GM12878 (cell line): ENCODE data around the gene NIFK. TPM values are rescaled to one million over a fixed set of nuclear protein-coding genes. Genes with fewer than 3 reads are reported as not detected.

Experiments
- ATAC-seq: fragments of 200-7000 bp; cut with Tn5 transposase; 3 replicates; pipeline ENCODE4 v1.9.1; 2020; ENCODE audit warnings: mild to moderate bottlenecking, moderate library complexity
- BruUV-seq: library from RNA; stranded (reverse); fragments of 400-500 nt; replicated peaks from 2 replicates; lab custom pipeline; 2021; lab: Mats Ljungman, UMichigan
- CTCF ChIA-PET: fragments of 300-600 bp; sonication (Branson Sonifier 250); formaldehyde crosslinking; extraction: SDS; loops from one replicate; lab custom pipeline; 2021; ENCODE audit warnings: inconsistent platforms; lab: Yijun Ruan, JAX
- POLR2A ChIA-PET: fragments of 350-600 bp; formaldehyde crosslinking; extraction: SDS; loops from one replicate; lab custom pipeline; 2021; ENCODE audit warnings: inconsistent platforms; lab: Charles Lee
- RAD21 ChIA-PET: fragments of 300-600 bp; sonication (Branson Sonifier 250); formaldehyde crosslinking; loops from one replicate; lab custom pipeline; 2023; ENCODE audit warnings: antibody characterized with exemption; ENCODE audit not compliant: unreplicated experiment; lab: Charles Lee
- SMC1A ChIA-PET: fragments of 300-600 bp; sonication (Branson Sonifier 250); formaldehyde crosslinking; loops from one replicate; lab custom pipeline; 2023; ENCODE audit not compliant: unreplicated experiment, uncharacterized antibody; lab: Charles Lee
- DNase-seq: peaks from one replicate; pipeline ENCODE4 v3.0.0-alpha.2; 2011; ENCODE audit warnings: low read depth, low spot score
- FAIRE-seq: peaks from 3 replicates; lab custom pipeline; 2011; peaks lifted over from hg19 to GRCh38; lab: Jason Lieb, UNC
- H2AFZ ChIP-seq: 2 replicates; pipeline ENCODE4 v1.6.0; 2011; ENCODE audit warnings: low read depth, low read length, control low read depth; ENCODE audit not compliant: control insufficient read depth
- H3K27ac ChIP-seq: 2 replicates; pipeline ENCODE4 v1.5.1; 2011; ENCODE audit warnings: control low read depth; ENCODE audit not compliant: control insufficient read depth, insufficient read depth
- H3K27me3 ChIP-seq, 2 experiments: replicated peaks in 1 of 2; 2 replicates each; pipeline versions ENCODE4 v1.6.0 to v1.6.1; 2011; ENCODE audit warnings: low read length in 1 of 2; ENCODE audit not compliant: control insufficient read depth in 2 of 2, insufficient read depth in 2 of 2
- H3K36me3 ChIP-seq, 2 experiments: 2 replicates each; pipeline ENCODE4 v1.5.1; 2011; ENCODE audit warnings: low read length in 1 of 2; ENCODE audit not compliant: control insufficient read depth in 2 of 2, insufficient read depth in 2 of 2
- H3K4me1 ChIP-seq: 2 replicates; pipeline ENCODE4 v1.6.1; 2011; ENCODE audit warnings: mild to moderate bottlenecking, low read length, moderate library complexity, mixed read lengths; ENCODE audit not compliant: control insufficient read depth, insufficient read depth
- H3K4me2 ChIP-seq: 2 replicates; pipeline ENCODE4 v1.6.0; 2011; ENCODE audit warnings: control low read depth; ENCODE audit not compliant: control insufficient read depth, insufficient read depth
- H3K4me3 ChIP-seq: fragments of 200-600 bp; sonication (generic); 2 replicates; pipeline ENCODE4 v1.5.1; 2016
- H3K79me2 ChIP-seq: 2 replicates; pipeline ENCODE4 v1.6.0; 2011; ENCODE audit warnings: low read length; ENCODE audit not compliant: control insufficient read depth, insufficient read depth
- H3K9ac ChIP-seq: 2 replicates; pipeline ENCODE4 v1.8.0; 2011; ENCODE audit warnings: low read length, control low read depth, mixed read lengths; ENCODE audit not compliant: control insufficient read depth, insufficient read depth
- H3K9me3 ChIP-seq: replicated peaks from 3 replicates; pipeline ENCODE4 v1.5.1; 2011; ENCODE audit warnings: mild to moderate bottlenecking, low read length; ENCODE audit not compliant: control insufficient read depth, insufficient read depth
- H4K20me1 ChIP-seq: 2 replicates; pipeline ENCODE4 v1.6.0; 2011; ENCODE audit not compliant: control insufficient read depth, insufficient read depth
- BCL11A ChIP-seq: IDR thresholded peaks from 2 replicates; pipeline ENCODE4 v1.6.1; 2011; ENCODE audit warnings: low read depth, low read length
- DPF2 ChIP-seq: fragments of 450-650 bp; IDR thresholded peaks from 2 replicates; pipeline ENCODE4 v1.6.1; 2017; ENCODE audit warnings: mild to moderate bottlenecking
- EZH2 ChIP-seq: IDR thresholded peaks from 2 replicates; pipeline ENCODE4 v1.6.1; 2012; ENCODE audit warnings: low read depth, mild to moderate bottlenecking, control low read depth, inconsistent platforms, low read length, borderline replicate concordance; ENCODE audit not compliant: control insufficient read depth
- HDAC2 ChIP-seq: fragments of 200-600 bp; sonication (generic); IDR thresholded peaks from 2 replicates; pipeline ENCODE4 v1.6.1; 2017
- HDGF ChIP-seq: fragments of 450-650 bp; IDR thresholded peaks from 2 replicates; pipeline ENCODE4 v1.6.1; 2016; ENCODE audit warnings: antibody characterized with exemption
- IRF4 ChIP-seq: IDR thresholded peaks from 2 replicates; pipeline ENCODE4 v1.6.1; 2011; ENCODE audit warnings: low read depth, low read length
- MXI1 ChIP-seq: fragments of 150-350 bp; IDR thresholded peaks from 2 replicates; pipeline ENCODE4 v1.6.1; 2011; ENCODE audit warnings: low read depth, mild to moderate bottlenecking, inconsistent platforms, low read length, improper control_type of control experiment
- POLR2A ChIP-seq: IDR thresholded peaks from 2 replicates; pipeline ENCODE4 v1.6.1; 2011; ENCODE audit warnings: low read depth, mild to moderate bottlenecking, low read length
- POLR2AphosphoS5 ChIP-seq: IDR thresholded peaks from 2 replicates; pipeline ENCODE4 v1.6.1; 2011; ENCODE audit warnings: mild to moderate bottlenecking, low read length, inconsistent platforms
- SREBF1 ChIP-seq: IDR thresholded peaks from 2 replicates; pipeline ENCODE4 v1.6.1; 2012; ENCODE audit warnings: mild to moderate bottlenecking, low read length
- SREBF2 ChIP-seq: IDR thresholded peaks from 2 replicates; pipeline ENCODE4 v1.6.1; 2012; ENCODE audit warnings: mild to moderate bottlenecking, low read length
- YBX1 ChIP-seq: fragments of 450-650 bp; IDR thresholded peaks from 2 replicates; pipeline ENCODE4 v1.6.1; 2016; ENCODE audit warnings: antibody characterized with exemption
- YY1 ChIP-seq: IDR thresholded peaks from 2 replicates; pipeline ENCODE4 v1.6.1; 2011; ENCODE audit warnings: low read depth, mild to moderate bottlenecking, low read length
- ZNF384 ChIP-seq: IDR thresholded peaks from 2 replicates; pipeline ENCODE4 v1.6.1; 2012; ENCODE audit warnings: low read depth, mild to moderate bottlenecking, low read length, improper control_type of control experiment, borderline replicate concordance
- ZSCAN29 ChIP-seq: fragments of 450-650 bp; IDR thresholded peaks from 2 replicates; pipeline ENCODE4 v1.6.1; 2017; ENCODE audit warnings: mild to moderate bottlenecking, moderate library complexity
- WGBS: methylation state at CpG from one replicate; pipeline ENCODE4 v1.1.6; 2016; ENCODE audit warnings: low lambda C conversion rate; ENCODE audit not compliant: insufficient replicate concordance, insufficient coverage; ENCODE audit errors: missing lambda C conversion rate; 5-methylcytosine and 5-hydroxymethylcytosine counted together
- in situ Hi-C: fragments of 300-500 bp; cut with MboI; formaldehyde crosslinking; loops from 9 replicates; pipeline ENCODE4 v1.14.3; 2018; ENCODE audit warnings: mixed read lengths
- intact Hi-C: fragments of 100-400 bp; cut with micrococcal nuclease; formaldehyde crosslinking; loops from one replicate; pipeline ENCODE4 v1.14.2; 2022; ENCODE audit not compliant: unreplicated experiment
- polyA plus RNA-seq, 11 experiments: library from polyadenylated mRNA; depleted of rRNA in 4 of 11; unstranded in 6 of 11; stranded (reverse) in 5 of 11; fragments of >200 nt; fragmentation: Nextera tagmentation in 4 of 11; fragmentation: Illumina TruSeq in 1 of 11; extraction: Ambion mirVana in 4 of 11; extraction: Trizol in 1 of 11; gene quantifications; 1 replicate in 1 of 11; 2 replicates in 10 of 11; pipeline versions ENCODE4 v1.2.1 to v1.2.3, GENCODE V29; 2011 to 2016; ENCODE audit warnings: inconsistent platforms in 2 of 11, missing spikeins in 2 of 11, low read depth in 1 of 11
- total RNA-seq, 4 experiments: library from RNA; depleted of rRNA in 3 of 4; stranded (reverse); fragments of >200 nt in 3 of 4; fragmentation: Illumina TruSeq in 1 of 4; extraction: Trizol in 1 of 4; gene quantifications; 2 replicates each; pipeline versions ENCODE4 v1.2.1 to v1.2.3, GENCODE V29; 2013 to 2021
- TF ChIP-seq, protein P1 (sequence below): fragments of 150-350 bp; IDR thresholded peaks from 2 replicates; pipeline ENCODE4 v1.6.1; 2014; ENCODE audit warnings: mild to moderate bottlenecking, low read depth, low read length

NIFK gene
- total and polyA plus RNA-seq, 10 of the 15 experiments (the other 5 are each of a cell fraction or from before 2014, with no cell fraction given) = 47.2 to 286 (median 157) TPM

DNA sequence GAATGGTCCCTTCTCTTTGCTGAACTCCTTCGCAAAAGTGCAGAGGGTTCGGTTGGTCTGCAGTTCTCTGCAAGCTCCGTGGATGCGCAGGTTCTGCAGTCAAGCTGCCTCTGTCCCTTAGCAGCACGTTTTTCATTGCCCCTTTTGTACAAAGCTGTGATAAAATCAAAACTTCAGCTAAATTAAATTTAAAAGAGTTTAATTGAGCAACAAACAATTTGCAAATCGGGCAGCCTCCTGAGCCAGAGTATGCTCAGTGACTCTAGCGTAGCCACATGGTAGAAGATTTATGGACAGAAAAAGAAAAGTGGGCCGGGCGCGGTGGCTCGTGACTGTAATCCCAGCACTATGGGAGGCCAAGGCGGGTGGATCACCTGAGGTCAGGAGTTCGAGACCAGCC is 37.6 kb upstream of the NIFK start:
- in situ Hi-C loops = no loop called here
- Histone ChIP-seq H4K20me1 (no peaks in the 10 kb centered on the region), H3K27ac (no peak overlapping the region), H3K9me3 (no peaks in the 10 kb centered on the region), H3K27me3 (no peaks in the 10 kb centered on the region), H3K4me3 (no peak overlapping the region), H3K9ac (no peak overlapping the region), H3K79me2 (no peaks in the 10 kb centered on the region), H3K36me3 (0 out of 4 replicates have a peak, but pooled peaks cover 0 to 1% of the 10 kb centered on the region in 2 experiments), H3K4me2 (no peak overlapping the region), H3K4me1 (no peaks in the 10 kb centered on the region), H2AFZ (no peak overlapping the region)
- FAIRE-seq (no peak), DNase-seq (no peak), ATAC-seq (no peak)
- ChIA-PET RAD21 (interaction anchor here (0.7 kb wide), 1 partner anchor 56 kb away, joined by 3 read pairs; no protein-coding TSS in a partner anchor), SMC1A (no interaction called here), POLR2A (no interaction called here), CTCF (no interaction called here)
- intact Hi-C loops = no loop called here
- BruUV-seq = no TSS peak
- WGBS = 83% methylated on average over 13 of the region's 13 CpGs
- no peak for TF ChIP-seq POLR2A
- no peak for TF ChIP-seq YBX1
- TF ChIP-seq SREBF2 = no peak
- TF ChIP-seq ZSCAN29 = no peak
- no peak for TF ChIP-seq EZH2
- no peak for TF ChIP-seq POLR2AphosphoS5
- TF ChIP-seq SREBF1 = no peak
- no peak for TF ChIP-seq DPF2

DNA sequence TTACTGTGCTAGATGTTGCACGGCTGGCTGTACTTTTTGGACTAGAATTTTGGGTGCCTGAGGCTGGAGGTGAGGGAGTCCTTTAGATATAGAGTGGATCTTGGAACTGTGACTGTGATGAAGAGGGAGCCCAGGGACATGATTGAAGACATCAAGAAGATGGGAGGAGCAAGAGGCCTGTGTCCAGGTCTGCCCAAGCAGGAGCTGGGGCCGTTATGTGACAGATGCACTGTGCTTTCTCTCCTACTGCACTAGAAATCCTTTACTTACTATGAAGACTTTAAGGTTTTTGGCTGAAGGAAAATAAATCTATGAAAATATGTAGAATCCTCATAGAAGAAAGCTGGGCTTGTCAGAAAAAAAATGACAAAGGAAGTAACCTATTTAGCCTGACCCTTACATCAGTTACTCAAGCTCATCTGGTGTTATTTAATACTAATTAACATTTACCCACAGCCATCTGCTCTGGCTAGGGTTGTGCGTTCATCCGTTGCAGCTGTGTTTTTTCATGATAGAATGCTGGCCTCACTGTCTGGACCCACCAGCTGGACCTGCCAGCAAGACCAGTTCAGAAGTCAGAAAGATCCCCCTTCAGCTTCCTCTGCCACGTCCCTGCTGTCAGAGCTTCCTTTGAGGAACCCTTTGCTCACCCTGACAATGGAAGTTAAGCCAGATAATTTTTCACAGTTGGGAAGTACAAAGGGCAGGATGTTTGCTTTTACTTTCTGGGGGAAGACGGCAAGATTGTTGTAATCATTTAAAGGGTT is 35.5 kb upstream of the NIFK start:
- in situ Hi-C loops = no loop called here
- TF ChIP-seq YY1 (no peak), MXI1 (no peak), ZSCAN29 (no peak), IRF4 (no peak), ZNF384 (no peak), HDAC2 (no peak), HDGF (no peak), BCL11A (no peak)
- TF ChIP-seq, protein P1, sequence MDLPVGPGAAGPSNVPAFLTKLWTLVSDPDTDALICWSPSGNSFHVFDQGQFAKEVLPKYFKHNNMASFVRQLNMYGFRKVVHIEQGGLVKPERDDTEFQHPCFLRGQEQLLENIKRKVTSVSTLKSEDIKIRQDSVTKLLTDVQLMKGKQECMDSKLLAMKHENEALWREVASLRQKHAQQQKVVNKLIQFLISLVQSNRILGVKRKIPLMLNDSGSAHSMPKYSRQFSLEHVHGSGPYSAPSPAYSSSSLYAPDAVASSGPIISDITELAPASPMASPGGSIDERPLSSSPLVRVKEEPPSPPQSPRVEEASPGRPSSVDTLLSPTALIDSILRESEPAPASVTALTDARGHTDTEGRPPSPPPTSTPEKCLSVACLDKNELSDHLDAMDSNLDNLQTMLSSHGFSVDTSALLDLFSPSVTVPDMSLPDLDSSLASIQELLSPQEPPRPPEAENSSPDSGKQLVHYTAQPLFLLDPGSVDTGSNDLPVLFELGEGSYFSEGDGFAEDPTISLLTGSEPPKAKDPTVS = no peak

More for the DNA sequence above, 35.5 kb upstream of the NIFK start:
- H3K9ac ChIP-seq = no peak overlapping the region
- H3K27me3 ChIP-seq = no peaks in the 10 kb centered on the region
- H4K20me1 ChIP-seq = no peaks in the 10 kb centered on the region
- H3K36me3 ChIP-seq = peaks cover 2 to 7% of the 10 kb centered on the region in 2 experiments; a peak in 2 of 4 replicates
- DNase-seq (no peak), ATAC-seq (no peak), FAIRE-seq (no peak)
- RAD21 ChIA-PET = no interaction called here
- no peaks in the 10 kb centered on the region for H3K9me3 ChIP-seq
- no peak overlapping the region for H3K4me3 ChIP-seq
- POLR2A ChIA-PET = no interaction called here
- 87% methylated on average over 6 of the region's 6 CpGs for WGBS
- H2AFZ ChIP-seq = no peak overlapping the region
- no peak overlapping the region for H3K4me2 ChIP-seq
- BruUV-seq = no TSS peak
- no peaks in the 10 kb centered on the region for H3K4me1 ChIP-seq
- intact Hi-C loops = no loop called here
- no peak overlapping the region for H3K27ac ChIP-seq
- CTCF ChIA-PET = no interaction called here
- no peaks in the 10 kb centered on the region for H3K79me2 ChIP-seq
- SMC1A ChIA-PET = no interaction called here
